Spleen (tissue), 11 donors: ENCODE data around the gene FNDC1. TPM values are rescaled to one million over a fixed set of nuclear protein-coding genes. Genes with fewer than 3 reads are reported as not detected.

ENCODE experiments used
- DNase-seq: peaks from one replicate; pipeline ENCODE4 v3.0.0-alpha.2; 2020
- H3K27ac ChIP-seq, 8 donors: fragments of 200-600 bp; sonication (generic) in 7 of 8; 1 replicate in 4 of 8; 2 replicates in 4 of 8; pipeline versions ENCODE4 v1.5.0 to v1.8.0; 2016 to 2021; ENCODE audit warnings: inconsistent platforms in 4 of 8, mild to moderate bottlenecking in 4 of 8, moderate library complexity in 1 of 8
- H3K27me3 ChIP-seq, 7 donors: fragments of 200-600 bp; sonication (generic) in 6 of 7; replicated peaks in 1 of 7; 1 replicate in 4 of 7; 2 replicates in 3 of 7; pipeline versions ENCODE4 v1.5.0 to v1.8.0; 2016 to 2021; ENCODE audit warnings: inconsistent platforms in 3 of 7, mild to moderate bottlenecking in 1 of 7
- H3K36me3 ChIP-seq, 6 donors: fragments of 200-600 bp; sonication (generic) in 5 of 6; 1 replicate in 4 of 6; 2 replicates in 2 of 6; pipeline versions ENCODE4 v1.5.0 to v1.8.0; 2016 to 2021; ENCODE audit warnings: inconsistent platforms in 2 of 6
- H3K4me1 ChIP-seq, 6 donors: fragments of 200-600 bp; sonication (generic) in 5 of 6; 1 replicate in 3 of 6; 2 replicates in 3 of 6; pipeline versions ENCODE4 v1.5.0 to v1.8.0; 2016 to 2021; ENCODE audit warnings: inconsistent platforms in 3 of 6
- H3K4me3 ChIP-seq, 8 donors: fragments of 200-600 bp; sonication (generic) in 7 of 8; 1 replicate in 4 of 8; 2 replicates in 4 of 8; pipeline versions ENCODE4 v1.5.0 to v1.8.0; 2016 to 2021; ENCODE audit warnings: inconsistent platforms in 4 of 8, mild to moderate bottlenecking in 4 of 8, moderate library complexity in 2 of 8
- H3K9me3 ChIP-seq, 8 donors: fragments of 200-600 bp; sonication (generic) in 7 of 8; 1 replicate in 4 of 8; 2 replicates in 4 of 8; pipeline versions ENCODE4 v1.5.0 to v1.8.0; 2016 to 2021; ENCODE audit warnings: inconsistent platforms in 4 of 8
- POLR2A ChIP-seq, 3 donors: fragments of 450-650 bp; IDR thresholded peaks; one replicate each; pipeline ENCODE4 v1.5.1; 2017; ENCODE audit warnings: antibody characterized with exemption in 3 of 3, mild to moderate bottlenecking in 1 of 3
- POLR2AphosphoS5 ChIP-seq, 3 donors: sonication (generic); formaldehyde crosslinking; IDR thresholded peaks; one replicate each; pipeline ENCODE4 v1.5.1; 2017; ENCODE audit warnings: antibody characterized with exemption in 3 of 3
- WGBS, 5 donors: extraction: QIAGEN DNeasy Blood & Tissue Kit in 3 of 5; methylation state at CpG; one replicate each; pipeline versions ENCODE4 v1.1.5 to v1.1.7; 2013 to 2018; 5-methylcytosine and 5-hydroxymethylcytosine counted together
- intact Hi-C: fragments of 100-400 bp; cut with DNase I; formaldehyde crosslinking; loops from one replicate; pipeline ENCODE4 v1.15.0; 2023; ENCODE audit warnings: low total_unique reads
- polyA plus RNA-seq, 3 donors: library from polyadenylated mRNA; stranded (reverse); fragments of 200-250 nt; gene quantifications; one replicate each; pipeline ENCODE4 v1.2.1, GENCODE V29; 2013
- total RNA-seq, 7 donors: library from RNA; depleted of rRNA in 3 of 7; stranded (reverse); fragments of >200 nt in 3 of 7; fragmentation: NEBNext Ultra II Directional in 4 of 7; extraction: Animal tissue kit (Norgen Biotek cat#: 25700) in 4 of 7; gene quantifications; one replicate each; pipeline versions ENCODE4 v1.1.0 to v1.2.1, GENCODE V29; 2016 to 2021
- TF ChIP-seq, protein P1 (sequence below), 11 experiments: fragments of 200-600 bp in 7 of 11; fragments of 450-650 bp in 4 of 11; sonication (generic) in 4 of 11; IDR thresholded peaks in 8 of 11; conservative IDR thresholded peaks in 3 of 11; 1 replicate in 7 of 11; 2 replicates in 4 of 11; pipeline versions ENCODE4 v1.4.0 to v1.8.0; 2016 to 2021; ENCODE audit warnings: antibody characterized with exemption in 11 of 11, inconsistent platforms in 4 of 11, mild to moderate bottlenecking in 1 of 11
- donor health status: healthy with polysubstance abuse.
- donor health status: DM: no; HTN: no; CAD: no; lungs with moderate emphysema.
- donor health status: DM: no; HTN: no; CAD: no.
- donor health status: Bipolar disorder and iron deficiency.
- donor health status: healthy.
- donor health status: DM: no; HTN: no; CAD: no.
- donor health status: DM: yes; HTN: yes; CAD: no.

FNDC1 gene
- total and polyA plus RNA-seq, 10 donors, result 0.03 to 1.2 (median 0.29) TPM

DNA sequence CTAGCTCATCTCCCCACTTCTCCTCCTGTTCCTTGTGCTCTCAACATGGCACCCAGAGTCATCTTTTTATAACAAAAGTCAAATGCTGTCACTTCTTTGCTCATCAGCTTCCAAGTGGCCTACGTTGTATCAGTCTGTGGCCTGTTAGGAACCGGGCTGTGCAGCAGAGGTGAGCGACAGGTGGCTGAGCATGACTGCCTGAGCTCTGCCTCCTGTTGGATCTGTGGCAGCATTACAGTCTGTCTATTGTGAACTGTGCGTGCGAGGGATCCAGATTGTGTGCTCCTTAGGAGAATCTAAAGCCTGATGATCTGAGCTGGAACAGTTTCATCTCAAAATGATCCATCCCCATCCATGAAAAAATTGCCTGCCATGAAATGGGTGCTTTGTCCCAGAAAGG lies 129.6 kb downstream of the FNDC1 start:
- H3K9me3 ChIP-seq, result peaks cover 0 to 7% (median 0%) of the 10 kb centered on the region in 8 donors
- no peak for TF ChIP-seq POLR2A (IDR thresholded peaks at IDR 0.05)
- TF ChIP-seq POLR2AphosphoS5 (IDR thresholded peaks at IDR 0.05), result no peak
- TF ChIP-seq, protein P1, sequence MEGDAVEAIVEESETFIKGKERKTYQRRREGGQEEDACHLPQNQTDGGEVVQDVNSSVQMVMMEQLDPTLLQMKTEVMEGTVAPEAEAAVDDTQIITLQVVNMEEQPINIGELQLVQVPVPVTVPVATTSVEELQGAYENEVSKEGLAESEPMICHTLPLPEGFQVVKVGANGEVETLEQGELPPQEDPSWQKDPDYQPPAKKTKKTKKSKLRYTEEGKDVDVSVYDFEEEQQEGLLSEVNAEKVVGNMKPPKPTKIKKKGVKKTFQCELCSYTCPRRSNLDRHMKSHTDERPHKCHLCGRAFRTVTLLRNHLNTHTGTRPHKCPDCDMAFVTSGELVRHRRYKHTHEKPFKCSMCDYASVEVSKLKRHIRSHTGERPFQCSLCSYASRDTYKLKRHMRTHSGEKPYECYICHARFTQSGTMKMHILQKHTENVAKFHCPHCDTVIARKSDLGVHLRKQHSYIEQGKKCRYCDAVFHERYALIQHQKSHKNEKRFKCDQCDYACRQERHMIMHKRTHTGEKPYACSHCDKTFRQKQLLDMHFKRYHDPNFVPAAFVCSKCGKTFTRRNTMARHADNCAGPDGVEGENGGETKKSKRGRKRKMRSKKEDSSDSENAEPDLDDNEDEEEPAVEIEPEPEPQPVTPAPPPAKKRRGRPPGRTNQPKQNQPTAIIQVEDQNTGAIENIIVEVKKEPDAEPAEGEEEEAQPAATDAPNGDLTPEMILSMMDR (IDR thresholded peaks at IDR 0.05 in 8 of 11, conservative IDR thresholded peaks at IDR 0.05 in 3 of 11), result no peak
- no peaks in the 10 kb centered on the region for H3K36me3 ChIP-seq
- no peak for DNase-seq
- intact Hi-C loops, result no loop called here
- peaks cover 0 to 13% (median 0%) of the 10 kb centered on the region in 7 donors for H3K27me3 ChIP-seq
- H3K4me1 ChIP-seq, result no peaks in the 10 kb centered on the region
- H3K4me3 ChIP-seq, result no peak overlapping the region
- H3K27ac ChIP-seq, result no peak overlapping the region
- 89 to 97% (median 92%) methylated on average over 5 of the region's 5 CpGs for WGBS, 5 donors

- DNase-seq, result no peak
- WGBS, 5 donors, result 57 to 81% (median 62%) methylated on average over 2 of the region's 2 CpGs
- TF ChIP-seq POLR2A (IDR thresholded peaks at IDR 0.05), result no peak
- TF ChIP-seq POLR2AphosphoS5 (IDR thresholded peaks at IDR 0.05), result no peak
- TF ChIP-seq, protein P1 (IDR thresholded peaks at IDR 0.05 in 8 of 11, conservative IDR thresholded peaks at IDR 0.05 in 3 of 11), result no peak
- Histone ChIP-seq H3K9me3 (peaks cover 0 to under 1% (median 0%) of the 10 kb centered on the region in 8 donors), H3K27me3 (peaks cover 0 to 18% (median 0%) of the 10 kb centered on the region in 7 donors), H3K4me3 (no peak overlapping the region), H3K4me1 (no peaks in the 10 kb centered on the region), H3K27ac (no peak overlapping the region), H3K36me3 (no peaks in the 10 kb centered on the region)
- intact Hi-C loops, result no loop called here
These were observed 130.4 kb downstream of the FNDC1 start for GRCh38 chr6:159299566-159299965.

GRCh38 chr6:159301277-159301676 lies 132.1 kb downstream of the FNDC1 start:
- no peak overlapping the region for H3K27ac ChIP-seq
- DNase-seq, result no peak
- H3K27me3 ChIP-seq, result peaks cover 0 to 10% (median 0%) of the 10 kb centered on the region in 7 donors
- 87 to 97% (median 91%) methylated on average over 5 of the region's 5 CpGs for WGBS, 5 donors
- TF ChIP-seq POLR2A (IDR thresholded peaks at IDR 0.05) (no peak), POLR2AphosphoS5 (IDR thresholded peaks at IDR 0.05) (no peak)
- TF ChIP-seq, protein P1 (IDR thresholded peaks at IDR 0.05 in 8 of 11, conservative IDR thresholded peaks at IDR 0.05 in 3 of 11), result no peak
- no peaks in the 10 kb centered on the region for H3K36me3 ChIP-seq
- no peaks in the 10 kb centered on the region for H3K9me3 ChIP-seq
- intact Hi-C loops, result no loop called here
- H3K4me1 ChIP-seq, result no peaks in the 10 kb centered on the region
- H3K4me3 ChIP-seq, result no peak overlapping the region

DNA sequence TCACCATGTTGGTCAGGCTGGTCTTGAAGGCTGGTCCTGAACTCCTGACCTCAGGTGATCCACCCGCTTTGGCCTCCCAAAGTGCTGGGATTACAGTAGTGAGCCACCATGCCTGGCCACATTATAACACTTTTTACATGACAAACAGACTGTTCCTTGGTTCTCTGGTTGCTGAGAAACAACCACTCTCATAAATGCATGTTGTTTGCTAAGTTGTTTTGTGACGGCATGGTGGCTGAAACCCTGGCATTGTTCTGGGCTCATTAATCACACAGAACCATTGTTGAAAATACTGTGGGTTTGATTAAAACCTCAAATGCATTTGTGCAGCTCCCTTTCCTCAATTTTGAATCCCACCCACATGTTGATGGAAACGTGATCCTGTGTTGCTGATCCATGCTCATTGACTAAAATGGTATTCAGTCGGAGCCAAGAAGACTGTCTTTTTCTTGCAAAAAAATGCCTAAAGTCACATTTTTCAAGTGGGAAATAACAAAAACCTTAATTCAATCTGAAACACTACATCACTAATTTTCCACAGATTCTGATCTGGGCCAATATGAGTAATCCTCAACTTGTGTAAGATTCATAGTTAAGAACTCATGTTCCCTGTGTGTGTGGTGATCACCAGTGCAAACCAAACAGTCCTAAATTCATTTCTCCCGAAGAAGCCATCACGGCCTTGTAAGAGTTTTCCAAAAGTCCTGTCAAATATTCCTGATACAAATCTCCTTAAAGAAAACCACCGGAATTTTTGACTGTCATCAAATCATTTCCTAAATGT lies 132.8 kb downstream of the FNDC1 start:
- Histone ChIP-seq H3K4me3 (no peak overlapping the region), H3K4me1 (no peaks in the 10 kb centered on the region), H3K27ac (no peak overlapping the region), H3K36me3 (no peaks in the 10 kb centered on the region), H3K9me3 (no peaks in the 10 kb centered on the region), H3K27me3 (peaks cover 0 to 10% (median 0%) of the 10 kb centered on the region in 7 donors)
- intact Hi-C loops, result no loop called here
- WGBS, 5 donors, result 83 to 91% (median 87%) methylated on average over 7 of the region's 7 CpGs
- no peak for DNase-seq
- TF ChIP-seq POLR2A (IDR thresholded peaks at IDR 0.05), result no peak
- TF ChIP-seq, protein P1 (IDR thresholded peaks at IDR 0.05 in 8 of 11, conservative IDR thresholded peaks at IDR 0.05 in 3 of 11), result no peak
- no peak for TF ChIP-seq POLR2AphosphoS5 (IDR thresholded peaks at IDR 0.05)
